NCI-H2107 treated with DMSO at 0.1 percent for 48 hours (cell line): ENCODE results near the gene CMSS1.
"Not testable (repeated sequence)": the region's sequence is repeated elsewhere in the genome, so short reads cannot be mapped to it uniquely, and the experiment has no call there.

Source experiments
- DNase-seq: peaks from one replicate; lab custom pipeline; 2025; ENCODE audit not compliant: unreplicated experiment; lab: John Stamatoyannopoulos, UW

CMSS1 gene

DNA sequence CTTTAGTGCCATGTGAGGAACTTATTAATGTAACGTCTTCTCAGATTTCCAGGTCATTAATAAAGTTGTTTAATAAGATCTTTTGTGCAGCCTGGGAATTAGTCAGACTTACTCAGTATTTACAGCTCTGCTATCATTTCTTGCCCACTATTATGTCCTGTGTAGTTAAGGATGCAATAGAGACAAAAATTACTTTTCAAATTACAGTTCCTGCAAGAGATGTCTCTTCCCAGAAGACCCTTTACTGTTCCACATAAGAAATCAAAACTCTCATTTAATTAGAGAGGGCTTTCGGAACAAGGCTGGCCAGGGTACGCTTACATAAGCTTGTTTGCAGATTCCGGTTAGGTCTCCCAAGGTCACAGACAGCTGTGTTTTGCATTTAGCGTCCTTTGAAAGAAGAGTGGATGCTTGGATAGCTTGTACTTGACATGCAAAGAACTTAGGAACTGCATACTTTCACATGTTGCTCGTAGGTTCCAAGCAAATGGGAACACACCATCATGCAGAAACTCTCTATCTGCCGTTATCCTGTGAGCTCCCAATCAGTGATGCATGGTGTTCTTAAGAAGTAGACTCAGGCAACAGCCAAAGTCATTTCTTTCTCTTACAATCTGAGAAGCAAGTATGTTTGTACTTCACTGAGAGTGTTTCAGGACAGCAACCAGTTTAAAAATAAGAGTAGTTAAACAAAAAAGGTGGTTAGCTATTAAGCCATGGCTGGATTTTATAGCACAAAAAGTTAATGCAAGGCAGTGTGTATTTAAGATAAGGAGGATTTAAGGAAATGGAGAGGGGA is 259.3 kb downstream of the CMSS1 start:
- no peak for DNase-seq

DNA sequence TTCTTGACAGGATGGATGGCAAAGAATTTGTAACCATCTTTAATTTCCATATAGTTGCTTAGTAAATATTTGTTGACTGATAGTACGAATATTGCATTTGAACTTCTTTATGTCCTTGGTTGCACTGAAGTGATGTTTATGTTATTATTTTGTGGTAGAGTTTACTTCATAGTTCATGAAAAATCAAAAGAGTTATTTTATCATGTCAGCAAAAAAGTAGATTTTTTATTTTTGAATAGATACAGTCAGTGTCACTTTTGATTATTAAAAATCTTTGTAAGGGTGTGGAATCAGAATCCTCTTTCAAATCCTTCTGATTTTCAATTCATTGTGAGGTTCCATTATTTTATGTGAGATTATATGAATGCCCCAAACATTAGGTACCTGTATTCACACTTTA is 261.7 kb downstream of the CMSS1 start:
- no peak for DNase-seq

DNA sequence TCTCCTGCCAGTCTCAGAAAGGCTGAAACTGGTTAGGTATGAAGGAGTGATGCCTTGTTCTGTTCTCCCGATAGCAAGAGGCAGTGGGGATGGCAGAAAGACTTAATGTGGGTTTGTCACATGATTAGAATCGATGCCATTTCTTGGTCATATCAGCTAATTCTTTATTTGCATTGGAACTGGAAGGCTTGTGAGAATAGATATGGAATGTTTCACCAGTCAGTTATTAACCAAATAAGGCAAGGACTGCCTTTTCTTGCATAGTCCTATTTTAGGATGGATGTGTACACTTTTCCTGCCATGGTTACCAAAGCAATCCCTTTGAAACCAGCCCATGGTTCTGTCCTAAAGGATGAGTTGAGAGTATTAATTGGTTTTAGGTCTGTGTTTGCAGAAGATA is 262.9 kb downstream of the CMSS1 start:
- DNase-seq = no peak

DNA sequence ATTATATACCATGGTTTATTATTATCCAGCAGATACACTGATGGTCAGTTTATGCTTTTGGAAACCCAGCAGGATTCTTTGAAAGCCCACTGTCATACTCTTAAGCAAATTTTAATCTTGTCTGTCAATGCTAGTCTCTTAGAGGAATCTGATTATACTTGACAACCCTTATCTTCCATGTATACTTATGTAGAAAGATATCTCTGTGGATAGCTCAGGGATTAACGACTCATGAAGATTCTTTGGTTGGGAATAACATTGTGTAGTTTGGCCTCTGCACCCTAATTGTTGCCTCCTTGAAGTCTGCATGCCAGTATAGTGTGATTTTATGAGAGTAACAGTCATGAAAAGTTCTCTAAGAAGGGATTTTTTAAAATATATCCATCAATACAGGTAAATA is 263.6 kb downstream of the CMSS1 start:
- DNase-seq = no peak

DNA sequence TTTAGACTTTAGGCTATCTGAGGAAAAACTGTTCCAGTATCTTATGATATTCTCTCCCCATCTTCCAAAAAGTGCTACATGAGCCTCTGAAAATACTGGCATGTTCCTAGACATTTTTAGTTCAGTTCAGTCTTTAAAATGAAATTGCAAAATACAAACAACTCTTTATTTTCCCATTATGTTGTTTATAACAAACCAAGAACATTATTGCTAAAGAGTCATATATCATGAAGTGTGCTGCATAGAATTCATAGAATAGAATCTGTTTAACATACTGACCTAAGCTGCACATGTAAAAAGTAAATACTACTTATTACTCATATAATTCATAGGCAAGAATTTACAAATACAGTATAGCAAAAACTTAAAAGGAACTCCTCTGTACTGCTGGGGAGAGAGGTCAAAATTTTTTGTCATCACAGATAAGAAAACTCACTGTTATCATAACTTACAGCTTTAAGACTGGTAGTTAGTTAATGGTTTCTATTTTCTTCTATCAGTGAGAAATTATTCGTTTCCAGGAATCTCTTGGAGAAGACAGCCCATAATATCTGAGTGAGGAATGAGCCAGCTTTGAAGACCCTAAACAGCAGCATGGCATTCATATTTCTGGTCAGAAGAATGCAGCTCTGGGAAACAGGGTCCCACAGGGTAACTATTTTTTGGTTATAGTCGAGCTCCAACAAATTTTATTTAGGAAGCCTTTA is 264.5 kb downstream of the CMSS1 start:
- DNase-seq = no peak

DNA sequence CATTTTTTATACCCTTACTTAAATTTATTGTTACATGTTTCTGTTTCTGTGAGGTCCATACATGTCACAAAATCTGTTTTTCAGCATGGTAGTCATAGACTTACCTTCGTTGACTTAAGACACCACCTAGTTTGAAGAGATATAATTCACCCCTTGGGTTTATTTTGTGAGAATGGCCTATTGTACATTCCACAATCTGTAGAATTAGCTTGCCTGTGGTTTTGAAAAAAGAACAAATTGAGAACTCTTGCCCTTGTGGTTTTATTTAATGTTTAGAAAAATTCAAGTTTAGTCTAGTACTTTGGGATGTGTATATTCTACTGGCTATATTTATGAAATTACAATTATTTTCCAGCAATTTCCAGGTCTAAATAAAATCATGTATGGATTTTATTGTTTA is 265.1 kb downstream of the CMSS1 start:
- DNase-seq = no peak

DNA sequence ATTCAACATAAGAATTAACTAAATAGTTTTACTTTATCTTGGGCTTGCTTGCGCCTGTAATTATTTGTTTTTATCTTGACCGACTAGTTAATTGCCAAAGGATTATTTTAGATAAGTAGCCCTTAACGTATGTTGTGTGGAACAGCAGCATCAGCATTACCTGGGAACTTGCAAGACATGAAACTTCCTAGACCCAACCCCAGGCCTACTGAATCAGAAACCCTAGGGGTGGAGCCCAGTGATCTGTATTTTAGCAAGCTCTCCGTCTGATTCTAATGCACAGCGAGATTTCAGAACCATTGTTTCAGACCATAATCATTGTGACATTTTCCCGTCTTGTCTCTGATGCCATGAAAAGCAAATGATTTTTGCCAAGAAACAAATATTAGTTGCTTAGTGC is 265.5 kb downstream of the CMSS1 start:
- DNase-seq = no peak

DNA sequence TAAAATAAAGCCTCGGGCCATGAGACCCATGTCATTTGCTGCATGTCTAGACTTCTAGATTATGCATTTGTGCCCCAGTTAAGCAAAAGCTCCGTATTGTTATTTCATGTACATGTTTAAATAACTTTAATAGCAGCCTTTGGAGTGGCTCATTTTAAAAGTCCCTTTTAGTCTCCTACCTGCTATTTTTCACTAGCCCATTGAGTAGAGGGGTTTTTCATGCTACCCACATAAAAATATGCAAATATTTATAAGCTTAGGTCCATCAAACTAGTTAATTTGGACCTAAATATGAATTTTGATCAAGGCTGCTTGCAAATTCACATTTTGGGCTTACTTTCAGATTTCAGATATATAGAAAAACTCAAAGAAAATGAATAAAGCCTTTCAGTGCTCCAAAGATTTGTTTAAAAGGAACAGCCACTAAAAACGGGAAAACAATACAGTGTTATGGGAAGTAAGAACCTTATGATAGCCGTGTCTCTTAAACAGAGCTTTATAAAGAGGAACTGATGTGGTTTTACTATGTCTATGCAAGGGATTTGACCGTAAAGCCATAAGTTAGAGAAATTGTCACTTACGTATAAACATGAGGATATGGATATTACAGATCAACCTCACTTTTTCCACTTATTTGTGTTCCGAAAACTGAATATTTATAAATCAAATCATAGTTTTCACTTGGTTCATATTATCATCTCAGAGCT is 266.6 kb downstream of the CMSS1 start:
- DNase-seq = no peak

DNA sequence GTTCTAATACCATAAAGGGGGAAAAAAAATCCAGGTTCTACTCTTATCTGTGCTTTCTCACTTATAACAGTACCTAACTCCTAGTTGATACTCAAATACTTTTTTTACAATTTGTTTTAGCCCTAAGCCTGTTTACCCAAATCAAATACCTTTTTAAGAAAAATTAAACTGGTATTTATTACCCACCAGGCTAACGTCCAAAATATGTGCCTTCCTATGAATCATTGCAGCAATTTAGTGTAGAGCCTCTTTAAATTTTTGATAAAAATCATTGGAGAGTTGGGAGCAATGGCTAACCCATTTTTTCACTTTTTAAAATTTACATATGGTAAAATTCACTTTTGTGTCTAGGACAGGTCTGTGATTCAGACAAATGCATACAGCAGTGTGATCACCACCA is 268.7 kb downstream of the CMSS1 start:
- DNase-seq = no peak

DNA sequence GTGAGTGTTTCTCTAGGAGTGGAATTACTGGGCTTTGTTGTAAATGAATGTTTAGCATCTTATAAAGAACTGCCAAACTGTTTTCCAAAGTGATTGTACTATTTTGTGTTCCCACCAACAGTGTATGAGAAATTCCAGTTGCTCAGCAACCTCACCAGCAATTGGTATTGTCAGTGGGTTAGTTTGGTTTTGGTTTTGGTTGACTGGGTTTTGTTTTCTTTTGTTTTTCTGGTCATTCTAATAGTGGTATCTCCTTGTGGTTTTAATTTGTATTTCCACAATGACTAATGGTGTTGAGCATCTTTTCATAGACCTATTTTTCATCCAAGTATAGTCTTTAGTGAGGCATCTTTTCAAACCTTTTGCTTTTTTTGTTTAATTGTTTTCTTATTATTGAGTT is 269.5 kb downstream of the CMSS1 start:
- no peak for DNase-seq

DNA sequence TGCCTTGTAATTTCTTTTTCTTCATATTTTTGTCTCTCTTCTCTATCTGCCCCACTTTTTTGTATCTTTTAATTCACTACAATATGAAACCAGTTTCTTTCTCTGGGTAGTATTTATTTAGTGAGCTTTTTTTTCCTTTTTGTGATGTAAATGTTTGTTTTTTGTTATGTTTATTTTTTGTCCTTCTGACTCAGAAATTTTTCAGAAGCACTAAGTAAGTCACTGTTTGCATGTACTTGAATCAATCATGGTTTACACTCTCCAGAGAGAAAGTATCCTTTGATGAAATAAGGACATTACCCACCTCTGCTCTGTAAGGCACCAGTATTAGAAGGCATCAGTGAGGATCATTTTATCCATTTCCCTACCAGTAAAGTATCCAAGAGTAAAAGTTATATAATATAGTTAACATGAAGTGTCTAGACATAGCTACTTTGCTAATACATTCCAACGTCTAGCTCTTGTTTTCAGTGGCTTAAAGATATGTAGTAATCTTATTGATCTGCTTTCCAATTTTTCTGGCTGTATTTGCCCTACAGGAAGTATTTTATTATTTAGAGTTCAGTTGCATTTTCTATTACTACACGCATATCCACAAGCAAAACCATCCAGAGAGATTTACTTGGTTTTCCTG is 271.2 kb downstream of the CMSS1 start:
- no peak for DNase-seq

DNA sequence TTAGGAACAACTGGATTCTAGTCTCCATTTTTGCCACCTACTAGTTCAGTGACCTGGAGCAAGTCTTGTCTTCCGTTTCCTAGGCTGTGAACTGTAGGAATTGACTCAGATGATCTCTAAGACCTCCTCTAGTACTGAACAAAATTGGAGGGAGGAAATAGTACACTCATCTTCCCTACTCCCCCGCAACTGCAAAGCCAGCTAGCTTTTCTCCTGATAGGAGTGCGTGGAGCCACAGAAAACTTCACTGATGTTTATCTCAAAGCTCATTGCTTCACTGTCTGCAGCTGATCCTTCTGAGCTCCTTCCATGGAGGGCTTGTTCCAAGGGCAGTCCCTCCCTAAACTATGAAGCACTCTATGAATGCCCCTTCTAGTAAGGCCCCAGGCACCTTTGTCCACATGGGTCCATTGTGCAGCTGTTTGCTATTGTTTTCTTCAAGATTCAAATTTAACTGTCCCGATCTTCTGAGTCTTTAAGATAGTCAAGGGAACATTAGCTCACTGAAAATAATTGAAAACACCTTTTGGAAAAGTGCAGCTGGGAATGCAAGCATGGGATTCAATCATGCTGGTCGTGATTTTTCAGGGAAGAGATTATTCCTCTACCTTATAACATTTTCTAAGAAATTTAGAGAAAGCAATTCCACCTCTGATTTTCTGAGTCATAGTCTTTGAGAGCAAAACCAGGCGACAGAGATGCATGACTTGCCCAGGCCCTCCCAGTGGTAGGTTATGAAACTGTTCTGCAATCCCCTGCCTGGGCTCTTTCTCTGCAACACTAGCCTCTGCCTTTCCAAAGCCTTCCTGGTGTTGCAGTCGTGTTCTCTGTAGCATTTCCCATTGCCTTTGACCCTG is 272.4 kb downstream of the CMSS1 start:
- no peak for DNase-seq

DNA sequence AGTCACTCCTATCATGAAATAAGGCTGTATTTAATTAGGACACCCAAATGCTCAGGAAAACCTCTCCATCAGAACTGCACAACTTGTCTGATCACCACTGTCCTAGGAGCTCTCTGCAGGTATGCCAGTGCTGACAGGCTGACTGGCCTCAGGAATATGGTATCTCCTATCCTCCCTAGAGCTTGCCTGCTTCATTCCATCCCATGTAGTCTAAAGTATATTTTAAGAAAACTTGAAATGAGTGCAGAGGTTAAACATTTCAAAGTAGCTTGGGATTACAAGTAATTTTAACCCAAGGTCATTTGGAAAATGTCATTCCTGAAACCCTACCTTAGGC is 273.0 kb downstream of the CMSS1 start:
- DNase-seq = no peak

DNA sequence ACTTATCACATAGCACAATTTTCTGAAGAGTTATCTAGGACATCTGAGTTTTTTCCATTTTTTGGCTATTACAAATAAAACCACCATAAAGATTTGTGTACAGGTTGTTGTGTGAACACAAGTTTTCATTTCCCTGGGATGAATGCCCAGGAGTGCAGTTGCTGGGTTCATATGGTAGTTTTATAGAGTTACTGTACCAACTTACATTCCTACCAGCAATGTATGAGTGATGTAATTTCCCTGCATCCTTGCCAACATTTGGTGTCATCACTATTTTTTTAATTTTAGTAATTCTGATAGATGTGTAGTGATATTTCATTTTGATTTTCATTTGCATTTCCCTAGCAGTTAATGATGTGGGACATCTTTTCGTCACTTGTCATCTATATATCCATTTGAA is 276.2 kb downstream of the CMSS1 start:
- DNase-seq = no peak

DNA sequence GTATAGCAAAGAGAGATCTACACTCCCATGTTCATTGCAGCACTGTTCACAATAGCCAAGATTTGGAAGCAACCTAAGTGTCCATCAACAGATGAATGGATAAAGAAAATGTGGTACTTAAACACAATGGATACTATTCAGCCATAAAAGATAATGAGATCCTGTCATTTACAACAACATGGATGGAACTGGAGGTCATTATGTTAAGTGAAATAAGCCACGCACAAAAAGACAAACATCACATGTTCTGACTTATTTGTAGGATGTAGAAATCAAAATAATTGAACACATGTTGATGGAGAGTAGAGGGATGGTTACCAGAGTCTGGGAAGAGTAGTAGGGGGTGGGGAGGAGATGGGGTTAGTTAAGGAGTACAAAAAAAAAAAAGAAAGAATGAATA is 278.6 kb downstream of the CMSS1 start:
- not testable (repeated sequence) for DNase-seq

DNA sequence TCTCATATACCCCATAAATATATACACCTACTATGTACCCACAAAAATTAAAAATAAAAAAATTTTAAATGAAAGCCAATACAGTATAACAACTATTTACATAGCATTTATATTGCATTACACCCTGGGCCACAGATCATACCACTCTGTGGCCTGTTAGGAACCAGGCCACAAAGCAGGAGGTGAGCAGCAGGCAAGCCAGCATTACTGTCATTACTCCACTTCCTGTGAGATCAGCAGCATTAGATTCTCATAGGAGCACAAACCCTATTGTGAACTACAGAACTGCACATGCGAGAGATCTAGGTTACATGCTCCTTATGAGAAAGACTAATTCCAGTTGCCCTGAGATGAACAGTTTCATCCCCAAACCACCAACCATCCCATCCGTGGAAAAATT is 279.2 kb downstream of the CMSS1 start:
- DNase-seq = no peak

DNA sequence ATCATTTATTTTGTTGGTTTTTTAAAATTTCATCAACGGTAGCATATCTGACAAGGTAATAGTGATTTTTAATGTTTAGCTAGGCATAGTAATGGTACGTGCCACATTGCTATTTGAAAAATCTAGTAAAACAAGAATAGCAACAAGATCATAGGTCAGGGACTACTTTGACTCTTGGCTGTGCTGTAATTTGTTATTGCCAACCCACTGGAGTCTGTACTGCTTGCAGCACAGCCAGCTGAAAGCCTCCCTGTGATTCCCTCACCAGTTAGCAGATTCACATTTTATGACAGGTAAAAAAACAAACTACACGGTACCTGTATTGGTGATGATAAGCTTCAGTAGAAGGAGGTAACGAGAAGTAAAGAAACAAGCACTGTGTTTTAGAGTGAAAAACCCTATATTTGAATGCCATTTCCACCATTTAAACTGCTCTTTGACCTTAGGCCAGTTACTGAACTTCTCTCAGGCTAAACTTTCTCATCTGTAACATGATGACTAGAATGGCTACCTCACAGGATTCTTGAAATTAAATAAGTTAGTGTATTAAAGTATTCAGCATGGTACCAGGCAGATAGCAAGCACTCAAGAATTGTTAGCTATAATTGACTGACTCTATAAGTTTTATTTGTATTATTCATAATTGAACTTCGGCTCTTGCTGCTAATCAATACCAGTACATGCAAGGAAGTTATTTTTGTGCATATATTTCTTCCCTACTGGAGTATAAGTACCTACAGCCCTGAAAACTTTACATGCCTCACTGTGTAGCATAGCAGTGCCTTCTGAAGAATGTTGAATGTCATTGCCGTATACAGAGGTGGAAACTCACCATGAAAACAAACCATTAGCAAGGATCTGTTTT is 280.5 kb downstream of the CMSS1 start:
- no peak for DNase-seq

DNA sequence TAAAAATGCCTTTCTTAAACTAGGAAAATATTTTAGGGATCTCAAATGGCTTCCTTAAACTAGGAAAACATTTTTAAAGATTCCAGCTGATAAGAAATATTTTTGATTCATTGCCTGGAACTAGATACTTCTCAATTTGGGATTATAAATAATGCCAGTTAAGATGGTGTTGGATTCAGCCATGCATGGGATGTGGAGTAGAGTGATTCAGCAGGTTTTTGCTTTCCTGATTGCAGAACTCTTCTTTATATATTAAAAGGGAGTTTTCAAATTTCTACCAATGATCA is 281.1 kb downstream of the CMSS1 start:
- DNase-seq = no peak

DNA sequence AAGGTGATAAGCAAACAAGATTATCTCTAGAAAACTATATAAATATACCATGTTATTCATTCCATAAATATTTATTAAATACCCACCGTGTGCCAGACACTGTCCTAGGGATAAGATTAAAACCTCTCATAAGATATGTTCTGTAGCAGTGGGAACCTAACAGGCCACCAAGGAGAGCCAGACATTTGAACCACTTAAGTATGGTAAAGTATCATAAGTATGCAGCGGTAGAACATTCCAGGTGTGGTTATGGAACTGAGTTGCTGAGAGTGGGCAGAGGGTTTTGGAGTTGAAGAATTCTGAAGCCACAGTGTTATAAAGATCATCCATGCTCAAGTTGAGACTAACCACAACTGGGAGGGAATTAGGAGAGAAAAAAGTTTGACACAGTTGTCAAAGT is 282.0 kb downstream of the CMSS1 start:
- DNase-seq = no peak

DNA sequence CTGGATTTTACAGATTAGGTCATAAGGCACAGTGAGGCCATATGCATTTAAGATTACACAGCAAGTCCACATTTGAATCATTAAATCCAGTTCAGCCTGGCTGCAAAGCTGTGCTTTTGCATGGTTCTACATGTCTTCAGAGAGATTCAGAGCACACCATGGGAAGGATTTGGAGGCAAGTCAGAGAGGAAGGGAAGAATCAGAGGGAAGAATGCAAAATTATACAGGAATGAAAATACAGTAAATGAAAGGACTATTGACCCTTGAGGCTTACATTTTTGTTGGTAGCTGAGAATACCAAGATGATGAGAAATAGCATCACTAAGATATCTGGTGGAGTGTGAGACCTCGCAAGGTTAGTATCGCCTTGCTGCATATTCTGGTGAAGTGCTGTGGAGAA is 282.8 kb downstream of the CMSS1 start:
- DNase-seq = no peak
